ENCODE measurements around the gene MALT1.
"Not testable (repeated sequence)": the region's sequence is repeated elsewhere in the genome, so short reads cannot be mapped to it uniquely, and the experiment has no call there.

The MALT1 gene

GRCh38 chr18:58748899-58749595 is 77.8 kb downstream of the MALT1 start:
- DNase-seq, result no peak

GRCh38 chr18:58753976-58754375 is 82.7 kb downstream of the MALT1 start:
- DNase-seq, result no peak

GRCh38 chr18:58754544-58755068 is 83.3 kb downstream of the MALT1 start:
- no peak for DNase-seq

- no peak for DNase-seq
Observed at GRCh38 chr18:58755304-58756010, 84.2 kb downstream of the MALT1 start.

- DNase-seq, result no peak
Observed at GRCh38 chr18:58756148-58756547, 84.9 kb downstream of the MALT1 start.

GRCh38 chr18:58756596-58757240 is 85.5 kb downstream of the MALT1 start:
- DNase-seq, result no peak

GRCh38 chr18:58757351-58757750 is 86.1 kb downstream of the MALT1 start:
- not testable (repeated sequence) for DNase-seq

- DNase-seq, result no peak
Observed at GRCh38 chr18:58758046-58758445, 86.8 kb downstream of the MALT1 start.

- DNase-seq, result no peak
Observed at GRCh38 chr18:58758606-58759005, 87.3 kb downstream of the MALT1 start.

GRCh38 chr18:58761241-58761969 is 90.1 kb downstream of the MALT1 start:
- peak; percentile 30 for DNase-seq

GRCh38 chr18:58761970-58762780 is 90.9 kb downstream of the MALT1 start:
- no peak for DNase-seq

GRCh38 chr18:58762781-58763171 is 91.5 kb downstream of the MALT1 start:
- DNase-seq, result no peak

GRCh38 chr18:58766164-58766563 is 94.9 kb downstream of the MALT1 start:
- no peak for DNase-seq

GRCh38 chr18:58766946-58767345 is 95.7 kb downstream of the MALT1 start:
- DNase-seq, result no peak

- DNase-seq, result peak; percentile 75
Observed at GRCh38 chr18:58768293-58768974, 97.2 kb downstream of the MALT1 start.

- DNase-seq, result no peak
Observed at GRCh38 chr18:58769321-58769720, 98.1 kb downstream of the MALT1 start.

GRCh38 chr18:58770601-58771000 is 99.3 kb downstream of the MALT1 start:
- DNase-seq, result no peak

- no peak for DNase-seq
Observed at GRCh38 chr18:58772161-58772560, 100.9 kb downstream of the MALT1 start.

- no peak for DNase-seq
Observed at GRCh38 chr18:58776084-58776483, 104.8 kb downstream of the MALT1 start.

GRCh38 chr18:58776541-58776940 is 105.3 kb downstream of the MALT1 start:
- DNase-seq, result not testable (repeated sequence)

GRCh38 chr18:58777471-58777870 is 106.2 kb downstream of the MALT1 start:
- DNase-seq, result no peak

GRCh38 chr18:58779529-58779928 is 108.3 kb downstream of the MALT1 start:
- DNase-seq, result no peak

Data from activated CD4-positive, alpha-beta T cell treated with anti-CD3 and anti-CD28 coated beads, Interleukin-2, amount 50 U/mL, for 16 hours (primary cell).